ENCODE data around the gene CKLF. TPM values are rescaled to one million over a fixed set of nuclear protein-coding genes. Genes with fewer than 3 reads are reported as not detected.
"Not testable (repeated sequence)": the region's sequence is repeated elsewhere in the genome, so short reads cannot be mapped to it uniquely, and the experiment has no call there.

CKLF gene
- polyA plus RNA-seq, 1 of the 3 experiments (the other 2 are of a cell fraction) = 211 TPM

DNA sequence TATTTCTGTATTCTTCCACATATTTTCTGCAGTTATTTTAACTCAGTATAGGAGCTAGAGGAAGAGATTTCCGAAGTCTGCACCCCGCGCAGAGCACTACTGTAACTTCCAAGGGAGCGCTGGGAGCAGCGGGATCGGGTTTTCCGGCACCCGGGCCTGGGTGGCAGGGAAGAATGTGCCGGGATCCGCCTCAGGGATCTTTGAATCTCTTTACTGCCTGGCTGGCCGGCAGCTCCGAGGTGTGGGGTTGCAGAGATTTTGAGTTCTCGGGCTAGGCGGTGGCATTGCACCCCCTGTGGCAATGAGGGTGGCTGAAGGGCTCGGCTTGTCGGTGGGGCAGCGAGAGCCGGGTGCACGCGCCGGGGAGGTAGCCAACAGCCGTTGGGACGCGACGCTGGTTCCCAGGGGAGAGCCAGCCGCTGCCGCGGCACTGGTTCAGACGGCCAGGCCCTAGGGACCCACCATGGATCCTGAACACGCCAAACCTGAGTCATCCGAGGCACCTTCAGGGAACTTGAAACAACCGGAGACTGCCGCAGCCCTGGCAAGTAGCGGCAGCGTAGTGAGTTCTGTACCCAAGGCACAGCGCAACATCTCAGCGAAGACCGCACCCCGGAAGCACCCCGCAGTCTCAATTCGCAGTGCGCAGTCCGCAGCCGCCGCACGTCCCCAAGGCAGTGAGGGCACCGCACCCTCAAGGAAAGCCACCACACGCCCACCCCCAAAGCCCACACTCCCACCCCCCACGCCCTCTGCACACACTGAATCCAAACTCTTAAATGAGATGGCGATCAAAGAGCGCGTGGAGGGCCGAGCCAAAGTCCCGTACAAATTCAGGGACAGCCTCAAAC is 13.9 kb downstream of the CKLF start, which contains the start of gene CMTM1:
TSS of gene CMTM1 (plus strand) at position 389 of the 851 bp plus-strand sequence. CDS start at position 464, 75 bp downstream.
- no peak within 1 kb of the TSS for H3K4me3 ChIP-seq (ENCODE audit: low read depth in 2 of 2, low read length in 1 of 2)
- ChIA-PET CTCF (interaction anchor here (1.0 kb wide), 1 partner anchor 15 kb away, joined by 3 read pairs; no protein-coding TSS in a partner anchor), POLR2A (interaction anchor here (0.7 kb wide), 1 partner anchor 13 kb away, joined by 3 read pairs; no protein-coding TSS in a partner anchor)
- peak within 1 kb of the TSS in 1 of 2 experiments; percentile 30; a peak in 2 of 4 replicates for H3K27ac ChIP-seq (ENCODE audit: low read depth in 2 of 2, low read length in 1 of 2)
- H3K36me3 ChIP-seq (replicated peaks in 1 of 2; ENCODE audit: control insufficient read depth in 1 of 2, insufficient read depth in 2 of 2, low read length in 1 of 2) = peaks cover 39 to 44% of the 10 kb centered on the region in 2 experiments
- H3K9ac ChIP-seq = no peak within 1 kb of the TSS
- H3K4me1 ChIP-seq (ENCODE audit: control insufficient read depth in 1 of 2, insufficient read depth in 2 of 2, low read depth in 1 of 2, low read length in 1 of 2) = peaks cover 0 to 23% of the 10 kb centered on the region in 2 experiments; a peak in 2 of 4 replicates
- peaks cover 12% of the 10 kb centered on the region; the same call in 1 of the 2 replicates for H3K79me2 ChIP-seq (ENCODE audit: insufficient read depth)
- H3F3A ChIP-seq (replicated peaks; ENCODE audit: insufficient read depth) = peaks cover 60% of the 10 kb centered on the region
- TF ChIP-seq ELF1 (IDR thresholded peaks at IDR 0.05) = no peak
- TF ChIP-seq RCOR1 (IDR thresholded peaks at IDR 0.05; ENCODE audit: low read length) = no peak
- no peak for TF ChIP-seq EP300 (IDR thresholded peaks at IDR 0.05; ENCODE audit: borderline replicate concordance in 1 of 2, low read depth in 1 of 2, low read length in 1 of 2)
- no peak for TF ChIP-seq FOXJ3 (CRISPR knock-in tag; IDR thresholded peaks at IDR 0.05)
- TF ChIP-seq, protein P1, sequence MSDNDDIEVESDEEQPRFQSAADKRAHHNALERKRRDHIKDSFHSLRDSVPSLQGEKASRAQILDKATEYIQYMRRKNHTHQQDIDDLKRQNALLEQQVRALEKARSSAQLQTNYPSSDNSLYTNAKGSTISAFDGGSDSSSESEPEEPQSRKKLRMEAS (IDR thresholded peaks at IDR 0.05; ENCODE audit: low read depth) = no peak
- TF ChIP-seq SMC3 (IDR thresholded peaks at IDR 0.05; ENCODE audit: low read depth, low read length) = no peak
- TF ChIP-seq, protein P2, sequence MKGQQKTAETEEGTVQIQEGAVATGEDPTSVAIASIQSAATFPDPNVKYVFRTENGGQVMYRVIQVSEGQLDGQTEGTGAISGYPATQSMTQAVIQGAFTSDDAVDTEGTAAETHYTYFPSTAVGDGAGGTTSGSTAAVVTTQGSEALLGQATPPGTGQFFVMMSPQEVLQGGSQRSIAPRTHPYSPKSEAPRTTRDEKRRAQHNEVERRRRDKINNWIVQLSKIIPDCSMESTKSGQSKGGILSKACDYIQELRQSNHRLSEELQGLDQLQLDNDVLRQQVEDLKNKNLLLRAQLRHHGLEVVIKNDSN (IDR thresholded peaks at IDR 0.05; ENCODE audit: borderline replicate concordance, low read depth) = no peak
- no peak for TF ChIP-seq TAF1 (IDR thresholded peaks at IDR 0.05; ENCODE audit: borderline replicate concordance, low read depth, low read length)
- no peak for TF ChIP-seq TEAD4 (IDR thresholded peaks at IDR 0.05; ENCODE audit: borderline replicate concordance, insufficient read depth)
- H3K9me3 ChIP-seq = no peaks in the 10 kb centered on the region
- peaks cover 11% of the 10 kb centered on the region; the same call in 1 of the 2 replicates for H4K20me1 ChIP-seq (ENCODE audit: insufficient read depth)
- no peak within 1 kb of the TSS for H2AFZ ChIP-seq (ENCODE audit: low read depth)
- H3K9me2 ChIP-seq = no peaks in the 10 kb centered on the region
- 96% methylated on average over 50 of the region's 54 CpGs for WGBS (ENCODE audit: low lambda C conversion rate)
- DNase-seq = no peak
- H3K27me3 ChIP-seq (ENCODE audit: insufficient read depth) = no peaks in the 10 kb centered on the region
- H3K4me2 ChIP-seq = no peak within 1 kb of the TSS

DNA sequence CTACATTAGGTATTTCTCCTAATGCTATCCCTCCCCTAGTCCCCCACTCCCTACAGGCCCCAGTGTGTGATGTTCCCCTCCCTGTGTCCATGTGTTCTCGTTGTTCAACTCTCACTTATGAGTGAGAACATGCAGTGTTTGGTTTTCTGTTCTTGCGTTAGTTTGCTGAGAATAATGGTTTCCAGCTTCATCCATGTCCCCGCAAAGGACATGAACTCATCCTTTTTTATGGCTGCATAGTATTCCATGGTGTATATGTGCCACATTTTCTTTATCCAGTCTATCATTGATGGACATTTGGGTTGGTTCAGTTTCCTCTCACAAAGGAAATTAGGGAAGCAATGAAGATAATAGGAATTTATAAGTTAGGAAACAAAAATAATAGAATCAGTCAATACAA is 14.9 kb downstream of the CKLF start:
- Histone ChIP-seq H3K36me3 (replicated peaks in 1 of 2; ENCODE audit: control insufficient read depth in 1 of 2, insufficient read depth in 2 of 2, low read length in 1 of 2) (peaks cover 30 to 40% of the 10 kb centered on the region in 2 experiments), H4K20me1 (ENCODE audit: insufficient read depth) (peaks cover 11% of the 10 kb centered on the region; the same call in 1 of the 2 replicates), H3F3A (replicated peaks; ENCODE audit: insufficient read depth) (peaks cover 53% of the 10 kb centered on the region), H3K4me1 (ENCODE audit: control insufficient read depth in 1 of 2, insufficient read depth in 2 of 2, low read depth in 1 of 2, low read length in 1 of 2) (peaks cover 0 to 23% of the 10 kb centered on the region in 2 experiments; a peak in 2 of 4 replicates), H3K27ac (ENCODE audit: low read depth in 2 of 2, low read length in 1 of 2) (0 out of 4 replicates have a peak overlapping the region, but pooled peaks of 1 of the 2 experiments have one; percentile 24)
- H3K9me3 ChIP-seq; DNase-seq; H3K4me2 ChIP-seq; H3K27me3 ChIP-seq (ENCODE audit: insufficient read depth); CTCF ChIA-PET; H3K79me2 ChIP-seq (ENCODE audit: insufficient read depth); H2AFZ ChIP-seq (ENCODE audit: low read depth); H3K4me3 ChIP-seq (ENCODE audit: low read depth in 2 of 2, low read length in 1 of 2); H3K9ac ChIP-seq; H3K9me2 ChIP-seq; POLR2A ChIA-PET: not testable (repeated sequence)
- WGBS (ENCODE audit: low lambda C conversion rate) = 98% methylated on average over 3 of the region's 3 CpGs

All from SK-N-SH (cell line).